GM21515 (cell line): ENCODE measurements around the gene GZMM.
A peak's percentile ranks its signal among the peaks of the same experiment; 100 is the strongest.

Experiments
- ATAC-seq: cut with Tn5 transposase; IDR thresholded peaks from one replicate; pipeline ENCODE4 v1.9.1; 2021; ENCODE audit not compliant: unreplicated experiment

GZMM gene

GRCh38 chr19:543910-544608 lies at the start of gene GZMM:
Gene GZMM, plus strand, starts transcription at chr19:544053. Its CDS starts 19 bp downstream, at chr19:544072.
- ATAC-seq = no peak

- no peak for ATAC-seq
Measured at GRCh38 chr19:494171-495080, 49.4 kb upstream of the GZMM start.

- ATAC-seq = no peak
Measured at GRCh38 chr19:495081-495401, 48.8 kb upstream of the GZMM start.

- no peak for ATAC-seq
Measured at GRCh38 chr19:495402-496111, 48.3 kb upstream of the GZMM start.

DNA sequence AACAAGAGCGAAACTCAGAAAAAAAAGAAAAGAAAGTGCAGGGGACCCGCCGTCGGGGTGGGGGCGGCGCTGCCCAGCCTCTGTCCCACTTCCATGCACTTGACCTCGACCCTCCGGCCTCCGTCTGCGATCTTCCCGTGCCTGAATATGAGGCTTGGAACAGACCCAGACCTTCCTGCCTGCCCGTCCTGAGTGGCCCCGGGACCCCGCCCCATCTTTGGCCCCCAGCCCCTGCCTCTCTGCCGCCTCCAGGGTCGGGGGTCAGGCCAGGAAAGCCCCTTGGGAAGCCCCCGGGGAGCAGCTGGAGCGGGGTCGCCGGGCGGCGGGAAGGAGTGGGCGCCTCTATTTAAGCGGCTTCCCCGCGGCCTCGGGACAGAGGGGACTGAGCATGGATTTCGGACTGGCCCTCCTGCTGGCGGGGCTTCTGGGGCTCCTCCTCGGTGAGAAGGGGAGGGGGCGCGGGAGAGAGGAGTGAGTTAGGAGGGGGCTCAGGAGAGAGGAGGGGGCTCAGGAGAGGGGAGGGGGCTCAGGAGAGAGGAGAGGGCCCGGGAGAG lies 47.7 kb upstream of the GZMM start, which contains the start of gene MADCAM1:
TSS of gene MADCAM1 (plus strand) at position 375 of the 554 bp plus-strand sequence. CDS start at position 389, 14 bp downstream.
- no peak for ATAC-seq

GRCh38 chr19:496986-497385 lies 46.9 kb upstream of the GZMM start:
- no peak for ATAC-seq

DNA sequence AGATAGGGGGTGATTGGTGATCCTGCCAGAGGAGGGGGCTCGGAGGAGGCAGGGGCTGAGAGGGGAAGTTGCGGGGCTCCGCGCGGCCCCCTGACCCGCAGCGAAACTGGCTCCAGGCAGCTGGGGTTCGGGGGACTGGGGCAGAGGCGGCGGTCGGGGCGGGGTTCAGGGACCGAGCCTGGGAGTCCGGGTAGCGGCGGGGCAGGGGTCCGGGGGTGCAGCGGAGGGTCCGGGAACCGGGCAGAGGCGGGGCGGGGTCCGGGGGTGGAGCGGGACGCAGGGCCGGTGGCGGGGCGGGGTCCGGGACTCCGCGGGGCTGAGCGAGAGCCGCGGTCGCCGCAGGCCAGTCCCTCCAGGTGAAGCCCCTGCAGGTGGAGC lies 46.4 kb upstream of the GZMM start:
- ATAC-seq = no peak

DNA sequence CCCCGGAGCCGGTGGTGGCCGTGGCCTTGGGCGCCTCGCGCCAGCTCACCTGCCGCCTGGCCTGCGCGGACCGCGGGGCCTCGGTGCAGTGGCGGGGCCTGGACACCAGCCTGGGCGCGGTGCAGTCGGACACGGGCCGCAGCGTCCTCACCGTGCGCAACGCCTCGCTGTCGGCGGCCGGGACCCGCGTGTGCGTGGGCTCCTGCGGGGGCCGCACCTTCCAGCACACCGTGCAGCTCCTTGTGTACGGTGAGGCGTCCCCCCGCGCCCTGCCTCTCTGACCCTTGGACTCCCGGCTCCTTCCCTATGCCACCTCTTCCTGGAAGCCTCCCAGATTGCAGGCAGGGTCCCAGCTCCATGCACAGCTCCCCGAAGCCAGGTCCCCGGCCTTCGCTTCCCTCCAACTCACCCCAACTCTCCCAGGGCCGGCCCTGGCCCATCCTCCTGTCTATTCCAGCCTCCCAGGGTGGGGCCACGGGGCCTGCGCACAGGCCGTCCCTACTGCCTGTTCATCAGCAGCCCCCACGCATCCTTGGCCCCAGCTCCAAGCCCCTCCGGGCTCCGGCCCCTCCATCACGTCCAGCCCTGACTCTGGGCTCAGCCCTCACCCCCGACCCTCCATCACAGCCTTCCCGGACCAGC lies 45.9 kb upstream of the GZMM start:
- ATAC-seq = no peak

DNA sequence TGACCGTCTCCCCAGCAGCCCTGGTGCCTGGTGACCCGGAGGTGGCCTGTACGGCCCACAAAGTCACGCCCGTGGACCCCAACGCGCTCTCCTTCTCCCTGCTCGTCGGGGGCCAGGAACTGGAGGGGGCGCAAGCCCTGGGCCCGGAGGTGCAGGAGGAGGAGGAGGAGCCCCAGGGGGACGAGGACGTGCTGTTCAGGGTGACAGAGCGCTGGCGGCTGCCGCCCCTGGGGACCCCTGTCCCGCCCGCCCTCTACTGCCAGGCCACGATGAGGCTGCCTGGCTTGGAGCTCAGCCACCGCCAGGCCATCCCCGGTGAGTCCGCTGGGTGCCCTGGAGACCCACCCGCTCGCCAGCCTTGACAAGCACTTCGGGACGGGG lies 45.4 kb upstream of the GZMM start:
- ATAC-seq = no peak

- ATAC-seq = no peak
Measured at GRCh38 chr19:498977-499623, 44.8 kb upstream of the GZMM start.

- ATAC-seq = no peak
Measured at GRCh38 chr19:501646-502045, 42.2 kb upstream of the GZMM start.

GRCh38 chr19:504616-505015 lies 39.2 kb upstream of the GZMM start:
- no peak for ATAC-seq

- ATAC-seq = peak; percentile 70
Measured at GRCh38 chr19:506404-507285, 37.2 kb upstream of the GZMM start.

DNA sequence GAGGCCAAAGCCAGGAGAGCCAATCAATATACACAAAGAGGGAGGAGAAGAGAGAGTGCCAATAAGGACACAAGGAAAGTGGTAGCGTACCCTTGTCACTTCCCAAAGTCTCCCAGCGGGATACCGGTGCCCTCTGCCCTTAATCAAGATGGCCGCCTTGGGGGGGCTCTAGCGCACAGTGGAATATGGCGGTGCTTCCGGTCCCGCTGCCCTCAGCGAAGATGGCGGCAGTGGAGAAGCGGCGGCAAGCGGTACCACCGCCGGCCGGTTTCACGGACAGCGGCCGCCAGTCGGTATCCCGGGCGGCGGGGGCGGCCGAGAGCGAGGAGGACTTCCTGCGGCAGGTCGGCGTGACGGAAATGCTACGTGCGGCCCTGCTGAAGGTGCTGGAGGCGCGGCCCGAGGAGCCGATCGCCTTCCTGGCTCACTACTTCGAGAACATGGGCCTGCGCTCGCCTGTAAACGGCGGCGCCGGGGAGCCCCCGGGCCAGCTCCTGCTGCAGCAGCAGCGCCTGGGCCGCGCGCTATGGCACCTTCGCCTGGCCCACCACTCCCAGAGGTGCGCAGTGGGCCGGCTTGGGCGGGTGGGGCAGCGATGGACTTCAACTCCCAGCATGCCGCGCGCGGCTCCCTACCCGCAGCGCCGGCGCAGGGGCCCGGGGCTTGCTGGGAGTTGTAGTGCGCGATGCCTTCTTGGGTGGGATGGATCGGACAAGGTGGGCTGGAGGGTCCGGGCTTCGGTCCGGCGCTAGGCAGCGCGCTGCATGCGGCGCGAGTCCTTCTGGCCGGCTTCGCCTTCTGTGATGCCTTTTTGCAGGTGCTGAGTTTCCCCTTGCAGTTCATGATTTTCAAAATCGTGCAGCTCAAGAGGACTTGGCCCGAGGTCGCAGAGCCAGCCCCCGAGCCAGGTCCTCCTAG lies 36.3 kb upstream of the GZMM start, which contains the start of gene TPGS1:
TSS of gene TPGS1 (plus strand) at position 212 of the 918 bp plus-strand sequence. CDS start at position 222, 10 bp downstream.
- peak; percentile 60 for ATAC-seq

- ATAC-seq = no peak
Measured at GRCh38 chr19:508204-509150, 35.4 kb upstream of the GZMM start.

DNA sequence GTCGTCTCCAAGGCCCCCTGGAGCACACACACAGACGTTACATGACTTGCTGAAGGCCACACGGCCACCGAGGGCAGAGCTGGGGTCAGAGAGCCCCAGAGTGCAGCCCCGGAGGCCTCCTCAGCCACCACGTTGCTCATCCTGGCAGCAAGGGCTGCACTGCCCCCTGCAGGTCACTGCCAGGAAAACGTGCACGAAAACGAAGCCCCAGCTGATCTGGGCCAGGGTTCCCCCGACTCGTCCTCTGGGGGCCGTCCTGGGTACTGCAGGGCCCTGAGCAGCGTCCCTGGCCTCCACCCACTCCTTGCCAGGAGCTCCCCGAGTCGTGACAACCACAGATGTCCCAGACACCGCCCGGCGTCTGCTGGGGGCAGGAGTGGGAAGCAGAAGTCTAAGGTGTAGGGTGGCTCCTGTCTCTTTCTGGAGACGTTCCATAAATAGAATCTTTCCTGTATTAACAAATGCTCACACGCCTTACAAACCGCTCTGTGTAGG lies 33.2 kb upstream of the GZMM start:
- peak; percentile 26 for ATAC-seq
